Sigmoid colon (tissue), 7 donors: ENCODE data around the gene LRP1B. TPM values are rescaled to one million over a fixed set of nuclear protein-coding genes. Genes with fewer than 3 reads are reported as not detected.

ENCODE experiments used
- DNase-seq: peaks from one replicate; pipeline ENCODE4 v3.0.0-alpha.2; 2019
- H3K27ac ChIP-seq, 4 donors: fragments of 200-600 bp; sonication (generic); one replicate each; pipeline ENCODE4 v1.5.1; 2016 to 2019; ENCODE audit warnings: mild to moderate bottlenecking in 1 of 4
- H3K27me3 ChIP-seq, 3 donors: fragments of 200-600 bp; sonication (generic); one replicate each; pipeline ENCODE4 v1.5.1; 2019; ENCODE audit warnings: mild to moderate bottlenecking in 1 of 3
- H3K36me3 ChIP-seq, 4 donors: fragments of 200-600 bp; sonication (generic); one replicate each; pipeline ENCODE4 v1.5.1; 2016 to 2019
- H3K4me1 ChIP-seq, 4 donors: fragments of 200-600 bp; sonication (generic); one replicate each; pipeline ENCODE4 v1.5.1; 2017 to 2019
- H3K4me3 ChIP-seq, 4 donors: fragments of 200-600 bp; sonication (generic); one replicate each; pipeline ENCODE4 v1.5.1; 2017 to 2019; ENCODE audit warnings: mild to moderate bottlenecking in 2 of 4, moderate library complexity in 1 of 4
- H3K9me3 ChIP-seq, 4 donors: fragments of 200-600 bp in 3 of 4; sonication (generic) in 3 of 4; one replicate each; pipeline versions ENCODE4 v1.5.1 to v1.6.1; 2013 to 2019
- CTCF ChIP-seq, 4 experiments: fragments of 450-650 bp in 3 of 4; fragments of 200-600 bp in 1 of 4; IDR thresholded peaks; one replicate each; pipeline ENCODE4 v1.5.1; 2016 to 2019; ENCODE audit warnings: antibody characterized with exemption in 4 of 4, mild to moderate bottlenecking in 3 of 4, moderate library complexity in 2 of 4
- EP300 ChIP-seq, 4 donors: sonication (generic); formaldehyde crosslinking; IDR thresholded peaks; one replicate each; pipeline ENCODE4 v1.6.1; 2017; ENCODE audit warnings: antibody characterized with exemption in 4 of 4
- POLR2A ChIP-seq, 2 donors: fragments of 450-650 bp; IDR thresholded peaks; one replicate each; pipeline ENCODE4 v1.6.1; 2016; ENCODE audit warnings: antibody characterized with exemption in 2 of 2, mild to moderate bottlenecking in 2 of 2, moderate library complexity in 2 of 2
- POLR2AphosphoS5 ChIP-seq, 4 donors: sonication (generic); formaldehyde crosslinking; IDR thresholded peaks; one replicate each; pipeline ENCODE4 v1.6.1; 2017; ENCODE audit warnings: antibody characterized with exemption in 4 of 4
- WGBS, 2 donors: extraction: QIAGEN DNeasy Blood & Tissue Kit; methylation state at CpG; one replicate each; pipeline ENCODE4 v1.1.7; 2013; 5-methylcytosine and 5-hydroxymethylcytosine counted together
- intact Hi-C: fragments of 100-400 bp; cut with DNase I; formaldehyde crosslinking; loops from one replicate; pipeline ENCODE4 v1.15.1; 2023
- polyA plus RNA-seq, 3 donors: library from polyadenylated mRNA; stranded (reverse); fragments of 200-250 nt; gene quantifications; one replicate each; pipeline ENCODE4 v1.2.3, GENCODE V29; 2013
- total RNA-seq, 4 donors: library from RNA; depleted of rRNA; stranded (reverse); fragments of >200 nt; gene quantifications; one replicate each; pipeline ENCODE4 v1.1.0, GENCODE V29; 2016
- donor health status: healthy with polysubstance abuse.
- donor health status: Bipolar disorder and iron deficiency.
- donor health status: healthy.

LRP1B gene
- total and polyA plus RNA-seq, 7 donors: 0.06 to 5.1 (median 2.0) TPM; not detected in 1

GRCh38 chr2:141871913-141872634, 258.7 kb downstream of the LRP1B start:
- Histone ChIP-seq H3K27ac (no peak overlapping the region), H3K36me3 (no peaks in the 10 kb centered on the region), H3K4me1 (no peaks in the 10 kb centered on the region), H3K27me3 (no peaks in the 10 kb centered on the region), H3K9me3 (peaks cover 0 to 6% (median 0%) of the 10 kb centered on the region in 4 donors), H3K4me3 (no peak overlapping the region)
- no peak for TF ChIP-seq POLR2A (IDR thresholded peaks at IDR 0.05)
- no peak for TF ChIP-seq POLR2AphosphoS5 (IDR thresholded peaks at IDR 0.05)
- no peak for TF ChIP-seq EP300 (IDR thresholded peaks at IDR 0.05)
- no peak for TF ChIP-seq CTCF (IDR thresholded peaks at IDR 0.05)
- 54 to 61% methylated on average over 3 of the region's 3 CpGs for WGBS, 2 donors
- DNase-seq: no peak
- intact Hi-C loops: no loop called here

GRCh38 chr2:141869572-141869971, 261.2 kb downstream of the LRP1B start:
- no peaks in the 10 kb centered on the region for H3K36me3 ChIP-seq
- H3K4me3 ChIP-seq: no peak overlapping the region
- TF ChIP-seq EP300 (IDR thresholded peaks at IDR 0.05): no peak
- no peak for TF ChIP-seq POLR2AphosphoS5 (IDR thresholded peaks at IDR 0.05)
- no peak for TF ChIP-seq POLR2A (IDR thresholded peaks at IDR 0.05)
- TF ChIP-seq CTCF (IDR thresholded peaks at IDR 0.05): no peak
- no peaks in the 10 kb centered on the region for H3K4me1 ChIP-seq
- intact Hi-C loops: no loop called here
- peaks cover 0 to 6% (median 0%) of the 10 kb centered on the region in 4 donors for H3K9me3 ChIP-seq
- 85 to 89% methylated on average over 1 of the region's 1 CpG for WGBS, 2 donors
- no peaks in the 10 kb centered on the region for H3K27me3 ChIP-seq
- no peak for DNase-seq
- no peak overlapping the region for H3K27ac ChIP-seq

- H3K27me3 ChIP-seq: no peaks in the 10 kb centered on the region
- H3K4me3 ChIP-seq: no peak overlapping the region
- TF ChIP-seq POLR2A (IDR thresholded peaks at IDR 0.05) (no peak), POLR2AphosphoS5 (IDR thresholded peaks at IDR 0.05) (no peak), CTCF (IDR thresholded peaks at IDR 0.05) (no peak), EP300 (IDR thresholded peaks at IDR 0.05) (no peak)
- H3K9me3 ChIP-seq: no peaks in the 10 kb centered on the region
- no peaks in the 10 kb centered on the region for H3K36me3 ChIP-seq
- H3K4me1 ChIP-seq: no peaks in the 10 kb centered on the region
- no peak for DNase-seq
- intact Hi-C loops: no loop called here
- no peak overlapping the region for H3K27ac ChIP-seq
Measured at GRCh38 chr2:141863964-141864363, 266.9 kb downstream of the LRP1B start.

- Histone ChIP-seq H3K4me1 (no peaks in the 10 kb centered on the region), H3K9me3 (no peaks in the 10 kb centered on the region), H3K27ac (no peak overlapping the region), H3K36me3 (no peaks in the 10 kb centered on the region), H3K27me3 (no peaks in the 10 kb centered on the region), H3K4me3 (no peak overlapping the region)
- DNase-seq: no peak
- WGBS, 2 donors: 81 to 86% methylated on average over 5 of the region's 5 CpGs
- TF ChIP-seq EP300 (IDR thresholded peaks at IDR 0.05): no peak
- no peak for TF ChIP-seq POLR2AphosphoS5 (IDR thresholded peaks at IDR 0.05)
- no peak for TF ChIP-seq CTCF (IDR thresholded peaks at IDR 0.05)
- TF ChIP-seq POLR2A (IDR thresholded peaks at IDR 0.05): no peak
- intact Hi-C loops: no loop called here
Measured at GRCh38 chr2:141856215-141856919, 274.4 kb downstream of the LRP1B start.
